Measurements from ENCODE around the gene RAMAC. TPM values are rescaled to one million over a fixed set of nuclear protein-coding genes. Genes with fewer than 3 reads are reported as not detected.

The RAMAC gene
- total and polyA plus RNA-seq, 2 of the 8 experiments (the other 6 are each of a cell fraction or from before 2014, with no cell fraction given): 20.7 to 32.9 TPM

- WGBS, 2 experiments (ENCODE audit: extremely low coverage in 1 of 2, insufficient coverage in 1 of 2, insufficient read length in 1 of 2, insufficient replicate concordance in 2 of 2, low coverage in 1 of 2, low lambda C conversion rate in 2 of 2, missing lambda C conversion rate in 1 of 2): 96% methylated on average over 1 of the region's 1 CpG; no CpG with 5 or more reads in 1 of the 2 experiments
- Histone ChIP-seq H3K14ac (ENCODE audit: insufficient read length) (no peak overlapping the region), H3K9ac (replicated peaks in 1 of 4; ENCODE audit: extremely low read depth in 1 of 4, low read depth in 3 of 4, low read length in 3 of 4) (no peak overlapping the region), H2AK5ac (ENCODE audit: low read depth, low read length) (no peak overlapping the region), H2BK20ac (ENCODE audit: low read length) (no peak overlapping the region), H3K4ac (replicated peaks; ENCODE audit: insufficient read length, low read depth, low read length) (no peak overlapping the region), H3K79me1 (ENCODE audit: low read depth, low read length) (no peaks in the 10 kb centered on the region), H4K5ac (ENCODE audit: insufficient read length, low read depth, low read length) (no peak overlapping the region), H2AFZ (ENCODE audit: low read length) (no peak overlapping the region), H3K9me3 (ENCODE audit: insufficient read depth in 2 of 2, low read depth in 1 of 2, low read length in 1 of 2) (no peaks in the 10 kb centered on the region), H3K18ac (ENCODE audit: extremely low read depth, low read length) (no peak overlapping the region), H4K20me1 (replicated peaks in 1 of 2; ENCODE audit: control insufficient read depth in 1 of 2, insufficient read depth in 2 of 2, low read length in 2 of 2) (peaks cover 0 to 3% of the 10 kb centered on the region in 2 experiments), H3K56ac (replicated peaks; ENCODE audit: insufficient read length, low read depth, low read length) (no peak overlapping the region), H2BK15ac (ENCODE audit: low read length) (no peak overlapping the region), H3K79me2 (ENCODE audit: control insufficient read depth in 1 of 2, insufficient read depth in 2 of 2, low read length in 2 of 2) (no peaks in the 10 kb centered on the region), H4K8ac (ENCODE audit: extremely low read depth, insufficient read depth, low read length) (no peak overlapping the region), H3K23ac (ENCODE audit: insufficient read length) (no peak overlapping the region), H2BK120ac (replicated peaks; ENCODE audit: low read depth, low read length) (no peak overlapping the region), H2BK12ac (ENCODE audit: low read depth, low read length) (no peak overlapping the region), H3K4me3 (ENCODE audit: extremely low read depth in 1 of 4, insufficient read depth in 2 of 4, low read depth in 3 of 4, low read length in 4 of 4) (no peak overlapping the region), H3K36me3 (ENCODE audit: control insufficient read depth in 2 of 4, insufficient read depth in 4 of 4, low read length in 3 of 4) (no peaks in the 10 kb centered on the region), H3K27ac (ENCODE audit: low read depth, low read length) (no peak overlapping the region), H3K23me2 (ENCODE audit: low read depth, low read length) (no peaks in the 10 kb centered on the region), H3K4me2 (ENCODE audit: insufficient read depth in 1 of 2, low read depth in 2 of 2, low read length in 2 of 2) (no peak overlapping the region), H4K91ac (replicated peaks; ENCODE audit: insufficient read length, low read length) (no peak overlapping the region), H2BK5ac (ENCODE audit: low read depth, low read length) (no peak overlapping the region), H3K27me3 (replicated peaks in 1 of 4; ENCODE audit: control insufficient read depth in 3 of 4, extremely low read depth in 1 of 4, insufficient read depth in 3 of 4, low read length in 3 of 4) (no peaks in the 10 kb centered on the region), H3K4me1 (replicated peaks in 1 of 4; ENCODE audit: control insufficient read depth in 3 of 4, insufficient read depth in 4 of 4, low read length in 3 of 4) (no peaks in the 10 kb centered on the region)
- CTCF ChIA-PET (ENCODE audit: partially characterized antibody): interaction anchor here (2.4 kb wide), 1 partner anchor 16 kb away, joined by 13 read pairs; no protein-coding TSS in a partner anchor
- DNase-seq (ENCODE audit: low read depth in 1 of 2, low spot score in 2 of 2): no peak
- FAIRE-seq: no peak
- POLR2A ChIA-PET (ENCODE audit: partially characterized antibody): interaction anchor here (0.6 kb wide), 1 partner anchor 20 kb away, joined by 3 read pairs; no protein-coding TSS in a partner anchor
- TF ChIP-seq KDM1A (IDR thresholded peaks at IDR 0.05; ENCODE audit: borderline replicate concordance, low read length): no peak
- TF ChIP-seq EZH2 (IDR thresholded peaks at IDR 0.05; ENCODE audit: low read depth, low read length, severe bottlenecking): no peak
- no peak for TF ChIP-seq SIN3A (conservative IDR thresholded peaks at IDR 0.05 in 1 of 2, IDR thresholded peaks at IDR 0.05 in 1 of 2; ENCODE audit: low read depth in 1 of 2, low read length in 2 of 2)
- TF ChIP-seq BACH1 (IDR thresholded peaks at IDR 0.05; ENCODE audit: low read length): no peak
- no peak for TF ChIP-seq TAF7 (optimal IDR thresholded peaks at IDR 0.05; ENCODE audit: borderline replicate concordance, low read depth, low read length)
- TF ChIP-seq SUZ12 (IDR thresholded peaks at IDR 0.05; ENCODE audit: low read length): no peak
- no peak for TF ChIP-seq TBP (IDR thresholded peaks at IDR 0.05; ENCODE audit: low read depth, low read length)
- no peak for TF ChIP-seq TEAD4 (IDR thresholded peaks at IDR 0.05; ENCODE audit: low read depth, low read length)
- no peak for TF ChIP-seq ZNF274 (IDR thresholded peaks at IDR 0.05; ENCODE audit: borderline replicate concordance, extremely low read depth, low read length)
- TF ChIP-seq GABPA (IDR thresholded peaks at IDR 0.05; ENCODE audit: borderline replicate concordance, insufficient read depth, low read length): no peak
- no peak for TF ChIP-seq RBBP5 (IDR thresholded peaks at IDR 0.05; ENCODE audit: borderline replicate concordance, low read depth, low read length)
- TF ChIP-seq SAP30 (IDR thresholded peaks at IDR 0.05; ENCODE audit: insufficient read depth, insufficient replicate concordance, low read length): no peak
- TF ChIP-seq KDM5A (IDR thresholded peaks at IDR 0.05; ENCODE audit: low read length): no peak
- no peak for TF ChIP-seq RXRA (IDR thresholded peaks at IDR 0.05; ENCODE audit: insufficient read depth, low read depth, low read length)
These were observed 13.0 kb upstream of the RAMAC start for GRCh38 chr15:82972990-82973389.
